HL-60/S4 treated with phorbol 12-myristate 13-acetate at 8.2 ng/mL for 4 days and 3 days (cell line): Measurements from ENCODE around the gene GTSE1.
"Not testable (repeated sequence)": the region's sequence is repeated elsewhere in the genome, so short reads cannot be mapped to it uniquely, and the experiment has no call there.

Experiments used
- in situ Hi-C: fragments of 300-500 bp; cut with MboI; formaldehyde crosslinking; loops from 2 replicates; pipeline ENCODE4 v1.15.0; 2022; ENCODE audit warnings: low sequenced_read_pairs

GTSE1 gene

GRCh38 chr22:46296257-46297150 is at the start of gene GTSE1:
Gene GTSE1 (plus strand): TSS chr22:46296870. CDS start chr22:46297401, 531 bp downstream.
- in situ Hi-C loops, result no loop called here

GRCh38 chr22:46247443-46247975 is 49.2 kb upstream of the GTSE1 start:
- in situ Hi-C loops, result no loop called here

- in situ Hi-C loops, result no loop called here
These were observed 46.5 kb upstream of the GTSE1 start, which contains the start of gene CDPF1 for GRCh38 chr22:46250035-46250782. Gene CDPF1 (minus strand): TSS chr22:46250293. CDS start chr22:46248284, 2,009 bp downstream.

GRCh38 chr22:46250783-46251125 is 45.9 kb upstream of the GTSE1 start:
- in situ Hi-C loops, result no loop called here

GRCh38 chr22:46251266-46251665 is 45.4 kb upstream of the GTSE1 start:
- in situ Hi-C loops, result no loop called here

GRCh38 chr22:46251816-46252380 is 44.8 kb upstream of the GTSE1 start:
- in situ Hi-C loops, result no loop called here

- in situ Hi-C loops, result no loop called here
These were observed 40.2 kb upstream of the GTSE1 start for GRCh38 chr22:46256358-46256958.

GRCh38 chr22:46259374-46259773 is 37.3 kb upstream of the GTSE1 start:
- in situ Hi-C loops, result no loop called here

- in situ Hi-C loops, result no loop called here
These were observed 36.6 kb upstream of the GTSE1 start for GRCh38 chr22:46260038-46260437.

GRCh38 chr22:46262449-46263215 is 34.0 kb upstream of the GTSE1 start:
- in situ Hi-C loops, result no loop called here

GRCh38 chr22:46263216-46263590 is 33.5 kb upstream of the GTSE1 start, which contains the start of gene PKDREJ:
Gene PKDREJ (minus strand): TSS chr22:46263343. CDS start chr22:46263322, 21 bp downstream.
- in situ Hi-C loops, result no loop called here

- in situ Hi-C loops, result not testable (repeated sequence)
These were observed 32.1 kb upstream of the GTSE1 start for GRCh38 chr22:46264520-46264919.

- in situ Hi-C loops, result not testable (repeated sequence)
These were observed 31.0 kb upstream of the GTSE1 start for GRCh38 chr22:46265627-46266026.

GRCh38 chr22:46267431-46268279 is 29.0 kb upstream of the GTSE1 start, which contains the start of gene TTC38:
Gene TTC38 (plus strand): TSS chr22:46268008. CDS start chr22:46268040, 32 bp downstream.
- in situ Hi-C loops, result no loop called here

GRCh38 chr22:46269564-46269963 is 27.1 kb upstream of the GTSE1 start:
- in situ Hi-C loops, result no loop called here

- in situ Hi-C loops, result no loop called here
These were observed 24.5 kb upstream of the GTSE1 start for GRCh38 chr22:46272196-46272595.

GRCh38 chr22:46272762-46273431 is 23.8 kb upstream of the GTSE1 start:
- in situ Hi-C loops, result no loop called here

GRCh38 chr22:46273432-46274148 is 23.1 kb upstream of the GTSE1 start:
- in situ Hi-C loops, result no loop called here
